Measurements from ENCODE around the gene FGFR1OP2.

GRCh38 chr12:26936559-26937442 lies 1.5 kb upstream of the FGFR1OP2 start:
- TF ChIP-seq EZH2 (IDR thresholded peaks at IDR 0.05; ENCODE audit: low read length, missing control alignments), result no peak
- TF ChIP-seq, protein P1, sequence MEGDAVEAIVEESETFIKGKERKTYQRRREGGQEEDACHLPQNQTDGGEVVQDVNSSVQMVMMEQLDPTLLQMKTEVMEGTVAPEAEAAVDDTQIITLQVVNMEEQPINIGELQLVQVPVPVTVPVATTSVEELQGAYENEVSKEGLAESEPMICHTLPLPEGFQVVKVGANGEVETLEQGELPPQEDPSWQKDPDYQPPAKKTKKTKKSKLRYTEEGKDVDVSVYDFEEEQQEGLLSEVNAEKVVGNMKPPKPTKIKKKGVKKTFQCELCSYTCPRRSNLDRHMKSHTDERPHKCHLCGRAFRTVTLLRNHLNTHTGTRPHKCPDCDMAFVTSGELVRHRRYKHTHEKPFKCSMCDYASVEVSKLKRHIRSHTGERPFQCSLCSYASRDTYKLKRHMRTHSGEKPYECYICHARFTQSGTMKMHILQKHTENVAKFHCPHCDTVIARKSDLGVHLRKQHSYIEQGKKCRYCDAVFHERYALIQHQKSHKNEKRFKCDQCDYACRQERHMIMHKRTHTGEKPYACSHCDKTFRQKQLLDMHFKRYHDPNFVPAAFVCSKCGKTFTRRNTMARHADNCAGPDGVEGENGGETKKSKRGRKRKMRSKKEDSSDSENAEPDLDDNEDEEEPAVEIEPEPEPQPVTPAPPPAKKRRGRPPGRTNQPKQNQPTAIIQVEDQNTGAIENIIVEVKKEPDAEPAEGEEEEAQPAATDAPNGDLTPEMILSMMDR (conservative IDR thresholded peaks at IDR 0.05 in 1 of 2, IDR thresholded peaks at IDR 0.05 in 1 of 2; ENCODE audit: low read depth in 1 of 2, low read length in 2 of 2), result no peak

Data from fibroblast of lung (primary cell).